ENCODE data around the gene TMEM170A. TPM values are rescaled to one million over a fixed set of nuclear protein-coding genes. Genes with fewer than 3 reads are reported as not detected.

TMEM170A gene
- total RNA-seq, 6 experiments from 2014 or later = 9.4 to 15.5 (median 12.8) TPM

DNA sequence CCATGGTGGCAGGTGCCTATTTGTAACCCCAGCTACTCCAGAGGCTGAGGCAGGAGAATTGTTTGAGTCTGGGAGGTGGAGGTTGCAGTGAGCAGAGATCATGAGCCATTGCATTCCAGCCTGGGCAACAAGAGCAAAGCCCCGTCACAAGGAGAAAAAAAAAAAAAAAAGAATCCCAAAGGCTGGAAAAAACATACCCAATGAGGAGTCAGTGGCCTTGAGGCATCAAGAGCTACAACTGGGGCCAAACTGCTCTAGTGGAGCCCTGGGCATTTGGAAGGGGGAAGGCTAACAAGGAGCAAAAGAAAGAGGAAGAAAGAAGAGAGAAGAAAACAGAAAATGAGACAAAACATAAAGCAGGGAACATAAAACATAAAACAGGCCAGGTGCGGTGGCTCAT, 23.8 kb upstream of the TMEM170A start:
- DNase-seq (no peak), ATAC-seq (no peak)
- WGBS (ENCODE audit: insufficient coverage, low coverage, low lambda C conversion rate, missing lambda C conversion rate) = 95% methylated on average over 2 of the region's 2 CpGs
- no peaks in the 10 kb centered on the region for H3K36me3 ChIP-seq
- H3K4me1 ChIP-seq = no peaks in the 10 kb centered on the region
- H3K9me3 ChIP-seq = no peaks in the 10 kb centered on the region
- H3K4me3 ChIP-seq = no peak overlapping the region
- H3K27me3 ChIP-seq = no peaks in the 10 kb centered on the region
- TF ChIP-seq, protein P1, sequence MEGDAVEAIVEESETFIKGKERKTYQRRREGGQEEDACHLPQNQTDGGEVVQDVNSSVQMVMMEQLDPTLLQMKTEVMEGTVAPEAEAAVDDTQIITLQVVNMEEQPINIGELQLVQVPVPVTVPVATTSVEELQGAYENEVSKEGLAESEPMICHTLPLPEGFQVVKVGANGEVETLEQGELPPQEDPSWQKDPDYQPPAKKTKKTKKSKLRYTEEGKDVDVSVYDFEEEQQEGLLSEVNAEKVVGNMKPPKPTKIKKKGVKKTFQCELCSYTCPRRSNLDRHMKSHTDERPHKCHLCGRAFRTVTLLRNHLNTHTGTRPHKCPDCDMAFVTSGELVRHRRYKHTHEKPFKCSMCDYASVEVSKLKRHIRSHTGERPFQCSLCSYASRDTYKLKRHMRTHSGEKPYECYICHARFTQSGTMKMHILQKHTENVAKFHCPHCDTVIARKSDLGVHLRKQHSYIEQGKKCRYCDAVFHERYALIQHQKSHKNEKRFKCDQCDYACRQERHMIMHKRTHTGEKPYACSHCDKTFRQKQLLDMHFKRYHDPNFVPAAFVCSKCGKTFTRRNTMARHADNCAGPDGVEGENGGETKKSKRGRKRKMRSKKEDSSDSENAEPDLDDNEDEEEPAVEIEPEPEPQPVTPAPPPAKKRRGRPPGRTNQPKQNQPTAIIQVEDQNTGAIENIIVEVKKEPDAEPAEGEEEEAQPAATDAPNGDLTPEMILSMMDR (IDR thresholded peaks at IDR 0.05) = no peak
- no peak for TF ChIP-seq POLR2A (IDR thresholded peaks at IDR 0.05)
- H3K27ac ChIP-seq = no peak overlapping the region
- intact Hi-C loops (cut with DNase I) = loop anchor here in 1 of 2 donors (10.0 kb wide), 1 partner anchor 46 kb away; the partner anchor contains the start of gene CHST5

DNA sequence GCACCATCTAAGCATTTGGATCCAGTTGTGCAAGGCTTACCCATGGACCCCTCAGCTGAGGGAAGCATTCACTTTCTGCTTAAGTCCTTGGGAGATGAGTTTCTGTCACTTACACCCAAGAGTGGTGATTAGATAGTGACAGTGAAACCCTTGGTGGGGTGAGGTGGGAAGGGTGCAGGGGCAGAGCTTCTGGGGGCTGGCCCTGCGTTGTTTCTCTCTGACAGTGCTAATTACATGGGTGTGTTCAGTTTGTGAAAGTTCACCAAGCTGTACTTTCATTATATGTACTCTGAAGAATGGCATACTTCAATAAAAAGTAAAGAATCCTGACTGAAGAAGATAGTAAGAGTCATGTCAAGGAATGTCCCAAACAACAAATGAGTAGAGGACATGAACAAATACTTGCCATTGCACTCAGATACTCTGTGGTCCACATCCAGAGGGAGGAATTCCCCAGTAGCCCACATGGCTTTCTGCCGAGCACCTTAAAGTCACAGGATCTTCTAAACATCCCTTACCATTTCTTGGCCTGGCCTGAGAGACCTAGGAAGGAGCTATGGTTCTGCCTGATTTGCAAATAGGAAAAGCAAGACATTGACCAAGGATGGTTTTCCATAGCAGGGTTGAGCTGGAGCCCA, 22.3 kb upstream of the TMEM170A start:
- intact Hi-C loops (cut with DNase I) = loop anchor here in 1 of 2 donors (10.0 kb wide), 1 partner anchor 48 kb away; the partner anchor contains the start of gene CHST5
- Histone ChIP-seq H3K4me1 (no peaks in the 10 kb centered on the region), H3K27ac (no peak overlapping the region), H3K9me3 (no peaks in the 10 kb centered on the region), H3K36me3 (no peaks in the 10 kb centered on the region), H3K4me3 (no peak overlapping the region), H3K27me3 (no peaks in the 10 kb centered on the region)
- no peak for ATAC-seq
- TF ChIP-seq, protein P1 (IDR thresholded peaks at IDR 0.05) = no peak
- TF ChIP-seq POLR2A (IDR thresholded peaks at IDR 0.05) = no peak
- WGBS (ENCODE audit: insufficient coverage, low coverage, low lambda C conversion rate, missing lambda C conversion rate) = 69% methylated on average over 2 of the region's 2 CpGs
- DNase-seq = no peak

DNA sequence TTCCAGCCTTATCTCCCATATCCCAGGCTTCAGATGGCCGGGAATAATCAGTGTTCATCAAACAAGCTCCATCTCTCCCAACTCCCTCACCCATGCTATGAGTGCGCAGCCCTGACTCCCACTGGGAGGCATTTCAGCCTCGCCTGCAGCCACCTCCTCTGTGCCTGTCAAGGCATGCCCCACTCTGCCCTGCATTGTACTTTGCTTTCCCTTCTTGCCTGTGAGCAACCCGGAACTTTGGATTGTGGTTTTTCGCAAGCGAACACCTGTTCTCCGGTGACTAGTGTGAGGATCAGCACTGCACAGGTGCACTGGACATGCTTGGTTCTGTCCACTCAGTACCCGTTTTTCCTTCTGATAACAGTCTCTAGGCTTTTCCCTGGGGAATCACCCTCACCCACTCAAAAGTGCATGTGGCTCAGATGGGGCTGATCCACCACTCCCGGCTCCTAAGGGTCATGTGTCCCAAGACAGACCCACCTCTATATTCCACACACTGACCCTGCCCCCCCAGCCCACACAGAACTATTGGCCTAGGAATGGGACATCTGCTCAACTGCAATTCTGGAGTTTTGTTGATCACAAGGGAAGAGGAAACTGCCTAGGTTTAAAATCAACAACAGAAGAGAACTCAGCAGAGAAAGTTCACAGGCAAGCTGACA, 21.7 kb upstream of the TMEM170A start:
- WGBS (ENCODE audit: insufficient coverage, low coverage, low lambda C conversion rate, missing lambda C conversion rate) = 81% methylated on average over 8 of the region's 9 CpGs
- Histone ChIP-seq H3K9me3 (no peaks in the 10 kb centered on the region), H3K4me3 (no peak overlapping the region), H3K27me3 (no peaks in the 10 kb centered on the region), H3K27ac (no peak overlapping the region), H3K36me3 (no peaks in the 10 kb centered on the region), H3K4me1 (no peaks in the 10 kb centered on the region)
- intact Hi-C loops (cut with DNase I) = loop anchor here in 1 of 2 donors (10.0 kb wide), 1 partner anchor 49 kb away; the partner anchor contains the start of gene CHST5
- DNase-seq (no peak), ATAC-seq (peak in 1 of 4 donors; percentile 18)
- TF ChIP-seq, protein P1 (IDR thresholded peaks at IDR 0.05) = no peak
- TF ChIP-seq POLR2A (IDR thresholded peaks at IDR 0.05) = no peak

DNA sequence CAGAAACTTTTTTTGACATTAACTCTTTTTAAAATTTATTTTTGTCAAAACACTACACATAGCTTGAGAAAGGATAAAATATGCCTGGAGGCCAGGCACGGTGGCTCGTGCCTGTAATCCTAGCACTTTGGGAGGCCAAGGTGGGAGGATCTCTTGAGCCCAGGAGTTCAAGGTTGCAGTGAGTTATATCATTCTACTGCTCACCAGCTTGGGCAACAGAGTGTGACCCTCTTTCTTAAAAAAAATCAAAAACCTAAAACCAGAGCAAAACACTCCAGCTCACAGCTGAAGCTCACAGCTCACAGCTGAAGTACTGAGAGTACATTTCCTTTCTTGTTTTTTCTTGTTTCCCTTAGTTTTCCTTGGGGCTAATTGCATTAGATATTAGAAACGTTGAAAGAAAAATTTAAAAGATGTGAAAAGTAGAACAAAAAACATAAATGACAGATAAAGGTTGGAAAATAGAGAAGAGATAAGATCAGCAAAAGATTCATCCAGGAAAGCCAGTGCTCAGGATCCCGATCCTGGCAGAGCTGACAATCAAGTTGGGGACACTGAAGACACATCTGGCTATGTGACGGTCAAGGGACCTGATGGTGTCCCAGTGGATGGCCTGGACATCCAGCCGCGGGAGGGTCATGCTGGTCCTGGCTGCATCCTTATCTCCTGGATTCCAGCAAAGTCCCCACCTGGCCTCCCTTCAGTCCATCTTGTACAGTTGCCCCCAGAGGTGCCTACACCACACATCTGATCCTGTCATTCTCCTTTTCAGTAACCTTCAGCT, 20.9 kb upstream of the TMEM170A start:
- H3K9me3 ChIP-seq = no peaks in the 10 kb centered on the region
- H3K27ac ChIP-seq = no peak overlapping the region
- H3K27me3 ChIP-seq = no peaks in the 10 kb centered on the region
- no peaks in the 10 kb centered on the region for H3K4me1 ChIP-seq
- intact Hi-C loops (cut with DNase I) = loop anchor here in 1 of 2 donors (10.0 kb wide), 1 partner anchor 49 kb away; the partner anchor contains the start of gene CHST5
- DNase-seq (no peak), ATAC-seq (peak in 1 of 4 donors; percentile 11)
- WGBS (ENCODE audit: insufficient coverage, low coverage, low lambda C conversion rate, missing lambda C conversion rate) = 63% methylated on average over 3 of the region's 7 CpGs
- TF ChIP-seq, protein P1 (IDR thresholded peaks at IDR 0.05) = no peak
- no peak for TF ChIP-seq POLR2A (IDR thresholded peaks at IDR 0.05)
- no peak overlapping the region for H3K4me3 ChIP-seq
- H3K36me3 ChIP-seq = no peaks in the 10 kb centered on the region

Data from right lobe of liver (tissue), 6 donors.